Keratinocyte (primary cell): ENCODE measurements around the gene CDH8. TPM values are rescaled to one million over a fixed set of nuclear protein-coding genes. Genes with fewer than 3 reads are reported as not detected.

ENCODE experiments used
- DNase-seq: peaks from one replicate; pipeline ENCODE4 v3.0.0-alpha.2; 2011; ENCODE audit warnings: low read depth, missing footprints, low spot score
- FAIRE-seq: peaks from 2 replicates; lab custom pipeline; 2011; peaks lifted over from hg19 to GRCh38; lab: Jason Lieb, UNC
- H2AFZ ChIP-seq: 2 replicates; pipeline ENCODE4 v1.6.0; 2012; ENCODE audit warnings: low read length, control low read depth, inconsistent platforms; ENCODE audit not compliant: control insufficient read depth
- H3K27ac ChIP-seq: 2 replicates; pipeline ENCODE4 v1.5.1; 2011; ENCODE audit warnings: low read length; ENCODE audit not compliant: control insufficient read depth, insufficient read depth
- H3K27me3 ChIP-seq: 3 replicates; pipeline ENCODE4 v1.6.0; 2011; ENCODE audit warnings: low read length; ENCODE audit not compliant: control insufficient read depth, insufficient read depth; ENCODE audit errors: extremely low read depth
- H3K36me3 ChIP-seq, 2 experiments: 2 replicates in 1 of 2; 3 replicates in 1 of 2; pipeline ENCODE4 v1.5.1; 2011; ENCODE audit warnings: low read length in 2 of 2, mild to moderate bottlenecking in 1 of 2; ENCODE audit not compliant: control insufficient read depth in 2 of 2, insufficient read depth in 2 of 2; ENCODE audit errors: extremely low read depth in 1 of 2
- H3K4me1 ChIP-seq: 3 replicates; pipeline ENCODE4 v1.5.1; 2011; ENCODE audit warnings: low read length; ENCODE audit not compliant: control insufficient read depth, insufficient read depth; ENCODE audit errors: extremely low read depth
- H3K4me2 ChIP-seq: 3 replicates; pipeline ENCODE4 v1.6.0; 2011; ENCODE audit warnings: low read depth, low read length; ENCODE audit not compliant: control insufficient read depth, insufficient read depth; ENCODE audit errors: extremely low read depth
- H3K4me3 ChIP-seq, 3 experiments: fragments of 200-600 bp in 1 of 3; sonication (generic) in 1 of 3; 2 replicates in 2 of 3; 3 replicates in 1 of 3; pipeline ENCODE4 v1.5.1; 2011 to 2016; ENCODE audit warnings: low read length in 3 of 3, mild to moderate bottlenecking in 3 of 3, control low read depth in 2 of 3, inconsistent platforms in 1 of 3, low read depth in 1 of 3, mixed read lengths in 1 of 3, mixed run types in 1 of 3, moderate library complexity in 1 of 3; ENCODE audit not compliant: control insufficient read depth in 2 of 3, insufficient read depth in 2 of 3; ENCODE audit errors: extremely low read depth in 1 of 3
- H3K79me2 ChIP-seq: 2 replicates; pipeline ENCODE4 v1.6.0; 2012; ENCODE audit warnings: low read length; ENCODE audit not compliant: control insufficient read depth, insufficient read depth
- H3K9ac ChIP-seq: 3 replicates; pipeline ENCODE4 v1.6.0; 2011; ENCODE audit warnings: low read length; ENCODE audit not compliant: control insufficient read depth, insufficient read depth; ENCODE audit errors: extremely low read depth
- H3K9me1 ChIP-seq: 3 replicates; pipeline ENCODE4 v1.6.0; 2011; ENCODE audit warnings: low read length; ENCODE audit not compliant: control insufficient read depth, insufficient read depth; ENCODE audit errors: extremely low read depth
- H3K9me3 ChIP-seq: 2 replicates; pipeline ENCODE4 v1.5.1; 2012; ENCODE audit warnings: low read depth, low read length; ENCODE audit not compliant: control insufficient read depth
- H4K20me1 ChIP-seq: 3 replicates; pipeline ENCODE4 v1.6.0; 2011; ENCODE audit warnings: low read length; ENCODE audit not compliant: control insufficient read depth, insufficient read depth; ENCODE audit errors: extremely low read depth
- CTCF ChIP-seq, 3 experiments: IDR thresholded peaks in 1 of 3; conservative IDR thresholded peaks in 1 of 3; optimal IDR thresholded peaks in 1 of 3; 2 replicates in 2 of 3; 3 replicates in 1 of 3; pipeline versions ENCODE3 to v1.5.1; 2011; ENCODE audit warnings: low read length in 3 of 3, mild to moderate bottlenecking in 3 of 3, moderate library complexity in 2 of 3, control low read depth in 1 of 3, inconsistent platforms in 1 of 3; ENCODE audit not compliant: insufficient read depth in 2 of 3; ENCODE audit errors: extremely low read depth in 1 of 3
- EZH2 ChIP-seq: IDR thresholded peaks from one replicate; pipeline ENCODE4 v1.6.1; 2012; ENCODE audit warnings: inconsistent platforms, mild to moderate bottlenecking, low read length, moderate library complexity
- dilution Hi-C: fragments of 300-500 bp; cut with MboI; formaldehyde crosslinking; loops from one replicate; pipeline ENCODE4 v1.7.0; 2020; ENCODE audit warnings: low sequenced_read_pairs; ENCODE audit not compliant: extremely low pct_ligation_motif_present
- polyA plus RNA-seq, 5 experiments: library from polyadenylated mRNA; depleted of rRNA in 3 of 5; stranded (reverse) in 3 of 5; stranded (forward) in 1 of 5; unstranded in 1 of 5; fragments of >200 nt; gene quantifications; 1 replicate in 1 of 5; 2 replicates in 3 of 5; 3 replicates in 1 of 5; pipeline versions ENCODE4 v1.2.1 to v1.2.3, GENCODE V29; 2011 to 2012; ENCODE audit warnings: missing spikeins in 2 of 5, low read depth in 1 of 5, low replicate concordance in 1 of 5

CDH8 gene
- polyA plus RNA-seq, 1 donor (not counting 4 experiments of a cell fraction or from before 2014, with no cell fraction given): 0.18 TPM

GRCh38 chr16:62019851-62020250 is 16.4 kb downstream of the CDH8 start:
- Histone ChIP-seq H3K4me3 (no peak overlapping the region), H3K27ac (no peak overlapping the region), H2AFZ (no peak overlapping the region), H3K27me3 (no peaks in the 10 kb centered on the region), H3K4me1 (no peaks in the 10 kb centered on the region), H4K20me1 (no peaks in the 10 kb centered on the region), H3K9ac (no peak overlapping the region), H3K4me2 (no peak overlapping the region), H3K79me2 (no peaks in the 10 kb centered on the region), H3K36me3 (no peaks in the 10 kb centered on the region), H3K9me1 (no peaks in the 10 kb centered on the region), H3K9me3 (no peaks in the 10 kb centered on the region)
- no peak for FAIRE-seq
- dilution Hi-C loops: no loop called here
- DNase-seq: no peak
- TF ChIP-seq CTCF (optimal IDR thresholded peaks at IDR 0.05 in 1 of 3, IDR thresholded peaks at IDR 0.05 in 1 of 3, conservative IDR thresholded peaks at IDR 0.05 in 1 of 3; ENCODE audit: extremely low read depth in 1 of 3, insufficient read depth in 2 of 3, low read length in 3 of 3) (no peak), EZH2 (no peak)

- H3K4me1 ChIP-seq: peaks cover 2% of the 10 kb centered on the region
- FAIRE-seq (no peak), DNase-seq (no peak)
- TF ChIP-seq CTCF (optimal IDR thresholded peaks at IDR 0.05 in 1 of 3, IDR thresholded peaks at IDR 0.05 in 1 of 3, conservative IDR thresholded peaks at IDR 0.05 in 1 of 3; ENCODE audit: extremely low read depth in 1 of 3, insufficient read depth in 2 of 3, low read length in 3 of 3): no peak
- no peak for TF ChIP-seq EZH2
- dilution Hi-C loops: no loop called here
- no peak overlapping the region for H3K4me2 ChIP-seq
- no peaks in the 10 kb centered on the region for H3K36me3 ChIP-seq
- H3K27me3 ChIP-seq: no peaks in the 10 kb centered on the region
- H3K9me3 ChIP-seq: no peaks in the 10 kb centered on the region
- no peak overlapping the region for H3K4me3 ChIP-seq
- H2AFZ ChIP-seq: no peak overlapping the region
- H3K9ac ChIP-seq: no peak overlapping the region
- H3K27ac ChIP-seq: no peak overlapping the region
- H3K9me1 ChIP-seq: no peaks in the 10 kb centered on the region
- H4K20me1 ChIP-seq: no peaks in the 10 kb centered on the region
- H3K79me2 ChIP-seq: no peaks in the 10 kb centered on the region
Observed at GRCh38 chr16:62018301-62019060, 17.8 kb downstream of the CDH8 start.
